SK-N-SH (cell line): ENCODE data around the gene RGL1. TPM values are rescaled to one million over a fixed set of nuclear protein-coding genes. Genes with fewer than 3 reads are reported as not detected.

Experiments
- CTCF ChIA-PET: fragments of 300-600, 350-600 bp; formaldehyde crosslinking; extraction: SDS; loops from one replicate; lab custom pipeline; 2021; lab: Yijun Ruan, JAX
- POLR2A ChIA-PET: fragments of 350-600 bp; sonication (Branson Sonifier 250); formaldehyde crosslinking; extraction: SDS; loops from one replicate; lab custom pipeline; 2020; ENCODE audit warnings: antibody characterized with exemption, inconsistent platforms; lab: Yijun Ruan, JAX
- DNase-seq: peaks from one replicate; pipeline ENCODE4 v3.0.0; 2012
- H2AFZ ChIP-seq: fragments of 200-600 bp; sonication (generic); 2 replicates; pipeline ENCODE4 v1.8.1; 2016; ENCODE audit warnings: antibody characterized with exemption, mild to moderate bottlenecking, low read depth
- H3F3A ChIP-seq: fragments of 200-600 bp; sonication (generic); replicated peaks from 2 replicates; pipeline ENCODE3; 2016; ENCODE audit warnings: antibody characterized with exemption, mild to moderate bottlenecking; ENCODE audit not compliant: insufficient read depth
- H3K27ac ChIP-seq, 2 experiments: fragments of 200-500 bp in 1 of 2; fragments of 200-600 bp in 1 of 2; sonication (Bioruptor generic) in 1 of 2; sonication (generic), shearing (Covaris generic) in 1 of 2; 2 replicates each; pipeline versions ENCODE4 v1.5.1 to v1.6.1; 2014 to 2016; ENCODE audit warnings: low read depth in 2 of 2, inconsistent platforms in 1 of 2, low read length in 1 of 2, mild to moderate bottlenecking in 1 of 2, mixed read lengths in 1 of 2
- H3K27me3 ChIP-seq: fragments of 200-600 bp; sonication (generic), shearing (Covaris generic); 2 replicates; pipeline ENCODE4 v1.6.1; 2016; ENCODE audit warnings: mixed run types; ENCODE audit not compliant: insufficient read depth
- H3K36me3 ChIP-seq, 2 experiments: fragments of 200-500 bp in 1 of 2; fragments of 200-600 bp in 1 of 2; sonication (Bioruptor generic) in 1 of 2; sonication (generic) in 1 of 2; replicated peaks in 1 of 2; 2 replicates each; pipeline versions ENCODE3 to v1.5.1; 2014 to 2016; ENCODE audit warnings: low read length in 1 of 2, mild to moderate bottlenecking in 1 of 2; ENCODE audit not compliant: insufficient read depth in 2 of 2, control insufficient read depth in 1 of 2
- H3K4me1 ChIP-seq, 2 experiments: fragments of 200-500 bp in 1 of 2; fragments of 200-600 bp in 1 of 2; sonication (Bioruptor generic) in 1 of 2; sonication (generic), shearing (Covaris generic) in 1 of 2; 2 replicates each; pipeline versions ENCODE4 v1.5.1 to v1.6.1; 2014 to 2016; ENCODE audit warnings: low read depth in 1 of 2, low read length in 1 of 2, mixed run types in 1 of 2; ENCODE audit not compliant: insufficient read depth in 2 of 2, control insufficient read depth in 1 of 2
- H3K4me2 ChIP-seq: fragments of 200-600 bp; sonication (generic), shearing (Covaris generic); 2 replicates; pipeline ENCODE4 v1.6.1; 2017; ENCODE audit warnings: mixed run types
- H3K4me3 ChIP-seq, 2 experiments: fragments of 200-500 bp in 1 of 2; fragments of 200-600 bp in 1 of 2; sonication (Bioruptor generic) in 1 of 2; sonication (generic), shearing (Covaris generic) in 1 of 2; 2 replicates each; pipeline versions ENCODE4 v1.5.1 to v1.8.1; 2014 to 2016; ENCODE audit warnings: low read depth in 2 of 2, inconsistent platforms in 1 of 2, low read length in 1 of 2, mild to moderate bottlenecking in 1 of 2, mixed read lengths in 1 of 2, moderate library complexity in 1 of 2
- H3K79me2 ChIP-seq: fragments of 200-600 bp; sonication (generic); 2 replicates; pipeline ENCODE4 v1.8.1; 2017; ENCODE audit warnings: mild to moderate bottlenecking; ENCODE audit not compliant: insufficient read depth
- H3K9ac ChIP-seq: fragments of 200-600 bp; sonication (generic); 2 replicates; pipeline ENCODE4 v1.6.1; 2017; ENCODE audit warnings: mixed run types
- H3K9me2 ChIP-seq: fragments of 200-600 bp; sonication (generic); 2 replicates; pipeline ENCODE4 v1.6.1; 2017; ENCODE audit warnings: mixed run types
- H3K9me3 ChIP-seq: fragments of 200-600 bp; sonication (generic); 2 replicates; pipeline ENCODE4 v1.6.1; 2017; ENCODE audit warnings: mixed run types, mild to moderate bottlenecking, moderate library complexity
- H4K20me1 ChIP-seq: fragments of 200-600 bp; sonication (generic); 2 replicates; pipeline ENCODE4 v1.6.1; 2017; ENCODE audit warnings: mild to moderate bottlenecking, mixed run types; ENCODE audit not compliant: insufficient read depth
- CHD2 ChIP-seq: fragments of 150-350 bp; IDR thresholded peaks from 2 replicates; pipeline ENCODE4 v1.6.1; 2018; ENCODE audit warnings: low read length; ENCODE audit not compliant: partially characterized antibody
- ELF1 ChIP-seq: IDR thresholded peaks from 2 replicates; pipeline ENCODE4 v1.4.0; 2012
- EP300 ChIP-seq, 2 experiments: IDR thresholded peaks; 2 replicates each; pipeline versions ENCODE4 v1.4.0 to v1.6.1; 2012; ENCODE audit warnings: borderline replicate concordance in 1 of 2, low read depth in 1 of 2, low read length in 1 of 2
- EZH2phosphoT487 ChIP-seq: fragments of 200-600 bp; sonication (generic); IDR thresholded peaks from 2 replicates; pipeline ENCODE4 v1.6.1; 2017; ENCODE audit warnings: low read depth, mixed run types, mild to moderate bottlenecking, antibody characterized with exemption, moderate library complexity, borderline replicate concordance
- FOSL2 ChIP-seq: IDR thresholded peaks from 2 replicates; pipeline ENCODE4 v1.4.0; 2012; ENCODE audit warnings: low read depth, mild to moderate bottlenecking, moderate library complexity, borderline replicate concordance
- JUND ChIP-seq: IDR thresholded peaks from 2 replicates; pipeline ENCODE4 v1.4.0; 2012
- MAX ChIP-seq: IDR thresholded peaks from 2 replicates; pipeline ENCODE4 v1.4.0; 2012; ENCODE audit warnings: low read depth
- MEF2A ChIP-seq: IDR thresholded peaks from 2 replicates; pipeline ENCODE4 v1.4.0; 2012; ENCODE audit warnings: low read depth, borderline replicate concordance
- PBX3 ChIP-seq: IDR thresholded peaks from 2 replicates; pipeline ENCODE4; 2012
- POLR2AphosphoS5 ChIP-seq: IDR thresholded peaks from 2 replicates; pipeline ENCODE4 v1.6.1; 2012; ENCODE audit warnings: low read depth, low read length
- RAD21 ChIP-seq: IDR thresholded peaks from 2 replicates; pipeline ENCODE4 v1.6.1; 2012; ENCODE audit warnings: mild to moderate bottlenecking, low read length
- RCOR1 ChIP-seq: fragments of 150-350 bp; IDR thresholded peaks from 2 replicates; pipeline ENCODE4 v1.6.1; 2017; ENCODE audit warnings: antibody characterized with exemption, low read length
- REST ChIP-seq: IDR thresholded peaks from 2 replicates; pipeline ENCODE4 v1.6.1; 2012; ENCODE audit warnings: mild to moderate bottlenecking, low read depth, low read length, moderate library complexity
- RXRA ChIP-seq: IDR thresholded peaks from 2 replicates; pipeline ENCODE4 v1.4.0; 2012; ENCODE audit warnings: low read depth, mild to moderate bottlenecking, borderline replicate concordance
- TCF12 ChIP-seq: IDR thresholded peaks from 2 replicates; pipeline ENCODE4 v1.4.0; 2012
- YY1 ChIP-seq: IDR thresholded peaks from 2 replicates; pipeline ENCODE4 v1.4.0; 2012; ENCODE audit warnings: low read depth, mild to moderate bottlenecking
- whole genome bisulfite sequencing: methylation state at CpG from one replicate; pipeline ENCODE4 v1.1.6; 2017; ENCODE audit warnings: low lambda C conversion rate; 5-methylcytosine and 5-hydroxymethylcytosine counted together
- polyA plus RNA-seq, 3 experiments: library from polyadenylated mRNA; depleted of rRNA; stranded (reverse); fragments of >200 nt; gene quantifications; 2 replicates each; pipeline ENCODE4 v1.2.3, GENCODE V29; 2012

RGL1 gene
- polyA plus RNA-seq, 1 of the 3 experiments (the other 2 are of a cell fraction), result 8.3 TPM

DNA sequence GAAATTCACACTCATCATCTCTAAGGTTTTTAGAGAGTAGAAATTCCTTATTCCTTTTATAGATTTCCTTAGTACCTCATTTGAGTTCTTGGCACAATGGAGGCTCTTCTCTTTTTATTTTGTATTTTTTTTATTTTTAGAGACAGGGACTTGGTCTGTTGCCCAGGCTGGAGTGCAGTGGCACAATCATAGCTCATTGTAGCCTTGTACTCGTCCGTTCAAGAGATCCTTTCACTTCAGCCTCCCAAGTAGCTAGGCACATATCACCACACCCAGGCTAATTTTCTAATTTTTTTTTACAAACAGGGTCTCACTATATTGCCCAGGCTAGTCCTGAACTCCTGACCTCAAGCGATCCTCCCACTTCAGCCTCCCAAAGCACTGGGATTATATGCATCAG lies 29.6 kb downstream of the RGL1 start:
- no peaks in the 10 kb centered on the region for H3K9me3 ChIP-seq
- 90% methylated on average over 3 of the region's 3 CpGs for WGBS
- no peak overlapping the region for H3K4me2 ChIP-seq
- no peaks in the 10 kb centered on the region for H4K20me1 ChIP-seq
- H2AFZ ChIP-seq, result no peak overlapping the region
- H3K27me3 ChIP-seq, result no peaks in the 10 kb centered on the region
- H3K4me1 ChIP-seq, result peaks cover 9 to 12% of the 10 kb centered on the region in 2 experiments; a peak in 3 of 4 replicates
- no peaks in the 10 kb centered on the region for H3F3A ChIP-seq
- no peaks in the 10 kb centered on the region for H3K79me2 ChIP-seq
- H3K9ac ChIP-seq, result no peak overlapping the region
- POLR2A ChIA-PET, result no interaction called here
- no peak for DNase-seq
- no peaks in the 10 kb centered on the region for H3K9me2 ChIP-seq
- H3K4me3 ChIP-seq, result no peak overlapping the region
- TF ChIP-seq FOSL2 (no peak), EP300 (IDR thresholded peaks at IDR 0.05; ENCODE audit: borderline replicate concordance in 1 of 2, low read depth in 1 of 2, low read length in 1 of 2) (no peak), EZH2phosphoT487 (no peak)
- TF ChIP-seq, all 33 proteins: peak for 0
- CTCF ChIA-PET, result no interaction called here
- Histone ChIP-seq H3K36me3 (peaks cover 0 to 4% of the 10 kb centered on the region in 2 experiments), H3K27ac (no peak overlapping the region)

- H3K27me3 ChIP-seq, result no peaks in the 10 kb centered on the region
- TF ChIP-seq PBX3 (no peak), MEF2A (no peak), RXRA (no peak), RAD21 (no peak), JUND (no peak), REST (no peak), MAX (no peak), YY1 (no peak), CHD2 (no peak), ELF1 (no peak), POLR2AphosphoS5 (no peak), TCF12 (no peak), RCOR1 (no peak)
- no peak overlapping the region for H3K9ac ChIP-seq
- H3K36me3 ChIP-seq, result peaks cover 0 to 4% of the 10 kb centered on the region in 2 experiments
- H3K27ac ChIP-seq, result no peak overlapping the region
- no peak overlapping the region for H3K4me2 ChIP-seq
- H3K79me2 ChIP-seq, result no peaks in the 10 kb centered on the region
- H3K4me3 ChIP-seq, result no peak overlapping the region
- 87% methylated on average over 4 of the region's 4 CpGs for WGBS
- ChIA-PET CTCF (interaction anchor here (1.1 kb wide), 1 partner anchor 10 kb away, joined by 3 read pairs; no protein-coding TSS in a partner anchor), POLR2A (no interaction called here)
- peaks cover 3% of the 10 kb centered on the region for H3F3A ChIP-seq
- H2AFZ ChIP-seq, result no peak overlapping the region
- no peak for DNase-seq
- H3K9me3 ChIP-seq, result no peaks in the 10 kb centered on the region
- no peaks in the 10 kb centered on the region for H3K9me2 ChIP-seq
- no peaks in the 10 kb centered on the region for H4K20me1 ChIP-seq
- H3K4me1 ChIP-seq, result peaks cover 8 to 11% of the 10 kb centered on the region in 2 experiments; a peak in 3 of 4 replicates
Observed at GRCh38 chr1:183836598-183836997, 31.7 kb downstream of the RGL1 start.
